SK-N-MC (cell line): ENCODE measurements around the gene C1orf122.

ENCODE experiments used
- DNase-seq: peaks from one replicate; pipeline ENCODE4 v3.0.0-alpha.2; 2011; ENCODE audit warnings: low read depth, low spot score
- H3K27ac ChIP-seq: fragments of 200-600 bp; sonication (generic); 2 replicates; pipeline ENCODE4 v1.5.1; 2016; ENCODE audit warnings: mixed run types
- H3K36me3 ChIP-seq: fragments of 200-600 bp; sonication (generic); 2 replicates; pipeline ENCODE4 v1.6.1; 2017; ENCODE audit warnings: antibody characterized with exemption, low read length, mixed read lengths; ENCODE audit not compliant: insufficient read depth
- H3K4me3 ChIP-seq: fragments of 200-600 bp; sonication (generic); 2 replicates; pipeline ENCODE4 v1.5.1; 2016
- H3K9ac ChIP-seq: fragments of 200-600 bp; sonication (generic); 2 replicates; pipeline ENCODE4 v1.8.0; 2017; ENCODE audit warnings: mixed run types, mixed read lengths; ENCODE audit not compliant: insufficient read length
- H3K9me3 ChIP-seq: fragments of 200-600 bp; sonication (generic); 2 replicates; pipeline ENCODE4 v1.6.1; 2017; ENCODE audit warnings: low read depth, mild to moderate bottlenecking, antibody characterized with exemption, low read length, moderate library complexity, mixed read lengths
- EZH2 ChIP-seq: fragments of 200-600 bp; sonication (generic); IDR thresholded peaks from one replicate; pipeline ENCODE4 v1.6.1; 2017; ENCODE audit warnings: antibody characterized with exemption
- FOXP2 ChIP-seq: optimal IDR thresholded peaks from 2 replicates; pipeline ENCODE3; 2011; ENCODE audit warnings: mild to moderate bottlenecking, moderate library complexity; ENCODE audit not compliant: insufficient read depth; ENCODE audit errors: extremely low read length, control extremely low read depth
- POLR2AphosphoS5 ChIP-seq: IDR thresholded peaks from 2 replicates; pipeline ENCODE4 v1.6.1; 2012; ENCODE audit warnings: mild to moderate bottlenecking, low read depth, low read length, borderline replicate concordance

The C1orf122 gene

DNA sequence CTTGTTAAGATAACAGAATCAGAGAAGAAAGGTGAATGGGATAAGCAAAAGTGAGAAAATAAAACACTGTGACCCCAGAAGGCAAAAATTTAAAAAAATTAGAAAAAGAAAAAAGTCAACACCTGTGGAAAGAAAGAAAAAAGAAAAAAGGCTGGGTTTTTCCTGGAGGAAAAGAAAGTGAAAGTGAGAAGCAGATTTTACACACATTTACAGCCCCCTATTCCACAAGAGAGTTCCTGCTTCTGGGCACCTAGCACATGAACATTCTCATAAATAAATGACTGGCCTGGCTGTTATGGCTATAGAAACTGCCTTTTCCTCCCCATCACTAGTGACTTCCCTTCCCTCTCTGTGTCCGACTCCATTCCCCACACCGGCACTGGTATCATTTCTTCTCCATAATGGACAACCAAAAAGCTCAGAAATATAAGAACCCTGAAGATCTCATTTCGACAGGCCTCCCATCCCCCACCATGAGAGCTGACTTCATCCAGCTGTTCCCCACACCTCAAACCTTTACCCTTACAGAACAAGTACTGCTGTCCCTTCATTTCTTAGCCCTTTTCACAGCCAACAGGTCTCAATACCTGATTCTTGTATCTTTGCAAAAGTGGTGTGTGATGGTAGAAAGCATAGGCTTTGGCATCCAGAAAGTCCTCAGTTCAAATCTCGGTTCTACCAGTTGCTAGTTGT lies 39.2 kb downstream of the C1orf122 start:
- H3K9ac ChIP-seq = no peak overlapping the region
- TF ChIP-seq POLR2AphosphoS5 = no peak
- TF ChIP-seq FOXP2 = no peak
- no peak for TF ChIP-seq EZH2
- H3K4me3 ChIP-seq = no peak overlapping the region

DNA sequence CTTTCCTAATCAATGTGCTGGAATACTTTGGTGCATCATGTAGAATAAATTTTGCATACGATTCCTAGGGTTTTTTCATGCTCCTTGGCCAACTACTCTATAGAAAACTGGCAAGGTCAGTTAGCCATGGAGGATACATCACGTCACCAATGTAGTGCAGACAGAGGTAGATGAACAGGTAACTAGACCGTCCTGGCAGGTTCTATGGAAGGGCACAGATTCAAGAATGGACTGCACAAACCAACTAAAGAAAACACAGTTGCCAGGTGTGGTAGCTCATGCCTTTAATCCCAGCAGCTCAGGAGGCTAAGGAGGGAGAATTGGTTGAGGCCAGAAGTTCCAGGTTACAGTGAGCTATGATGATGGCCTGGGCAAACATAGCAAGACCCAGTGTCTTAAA lies 41.9 kb downstream of the C1orf122 start:
- H3K9ac ChIP-seq = no peak overlapping the region
- peaks cover 4% of the 10 kb centered on the region for H3K36me3 ChIP-seq
- no peaks in the 10 kb centered on the region for H3K9me3 ChIP-seq
- DNase-seq = no peak
- no peak overlapping the region for H3K27ac ChIP-seq
- no peak overlapping the region for H3K4me3 ChIP-seq
- TF ChIP-seq POLR2AphosphoS5 (no peak), EZH2 (no peak), FOXP2 (no peak)

More for the DNA sequence above, 39.2 kb downstream of the C1orf122 start:
- Histone ChIP-seq H3K36me3 (peaks cover 4% of the 10 kb centered on the region; the same call in 1 of the 2 replicates), H3K9me3 (no peaks in the 10 kb centered on the region), H3K27ac (no peak overlapping the region)
- DNase-seq = no peak

GRCh38 chr1:37850352-37850955 lies 42.9 kb downstream of the C1orf122 start:
- no peak overlapping the region for H3K27ac ChIP-seq
- peaks cover 11% of the 10 kb centered on the region for H3K36me3 ChIP-seq
- DNase-seq = no peak
- no peak for TF ChIP-seq POLR2AphosphoS5
- no peaks in the 10 kb centered on the region for H3K9me3 ChIP-seq
- no peak overlapping the region for H3K4me3 ChIP-seq
- no peak overlapping the region for H3K9ac ChIP-seq

DNA sequence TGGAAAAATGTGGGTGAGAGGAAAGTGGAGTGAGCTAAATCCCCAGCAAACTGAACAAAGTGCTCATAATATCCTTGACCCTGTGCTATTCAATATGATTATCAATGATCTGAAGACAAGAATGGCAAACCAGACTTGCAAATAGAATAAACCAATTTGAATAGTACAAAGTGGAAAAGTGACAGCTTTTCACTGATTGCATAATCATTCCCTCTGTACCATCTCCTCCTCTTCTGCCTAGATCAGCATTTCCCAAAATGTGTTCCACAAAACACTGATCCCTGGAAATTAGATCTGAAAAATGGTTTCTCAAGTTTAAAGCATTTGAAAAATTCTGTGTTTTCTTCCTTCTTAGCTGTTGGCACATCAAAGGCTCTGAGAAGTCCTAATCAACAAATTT lies 43.7 kb downstream of the C1orf122 start:
- H3K9me3 ChIP-seq = no peaks in the 10 kb centered on the region
- no peak overlapping the region for H3K9ac ChIP-seq
- H3K27ac ChIP-seq = no peak overlapping the region
- peaks cover 11% of the 10 kb centered on the region for H3K36me3 ChIP-seq
- DNase-seq = no peak
- TF ChIP-seq POLR2AphosphoS5 (no peak), EZH2 (no peak), FOXP2 (no peak)
- no peak overlapping the region for H3K4me3 ChIP-seq

DNA sequence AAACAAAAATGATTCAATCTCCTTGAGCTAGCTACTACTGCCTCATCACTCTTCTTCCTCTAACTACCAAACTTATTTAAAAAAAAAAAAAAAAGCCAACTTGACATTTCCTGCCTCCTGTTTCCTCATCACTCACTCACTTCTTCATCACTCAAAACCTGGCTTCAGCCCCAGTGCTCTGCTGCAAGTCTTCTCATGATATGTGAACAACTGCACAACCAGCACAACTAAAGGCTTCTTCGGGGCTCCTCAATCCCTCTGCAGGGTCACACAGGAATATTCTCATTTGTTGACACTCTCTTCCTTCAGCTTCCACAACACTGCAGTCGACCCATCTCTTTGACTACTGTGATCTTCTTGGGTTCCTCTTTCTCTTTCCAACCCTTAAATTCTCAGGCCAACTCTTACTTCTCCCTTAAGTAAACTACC lies 44.2 kb downstream of the C1orf122 start:
- Histone ChIP-seq H3K36me3 (peaks cover 13% of the 10 kb centered on the region; the same call in 1 of the 2 replicates), H3K9ac (no peak overlapping the region), H3K27ac (no peak overlapping the region), H3K9me3 (no peaks in the 10 kb centered on the region), H3K4me3 (no peak overlapping the region)
- DNase-seq = no peak
- TF ChIP-seq EZH2 = no peak
- no peak for TF ChIP-seq POLR2AphosphoS5
- no peak for TF ChIP-seq FOXP2

DNA sequence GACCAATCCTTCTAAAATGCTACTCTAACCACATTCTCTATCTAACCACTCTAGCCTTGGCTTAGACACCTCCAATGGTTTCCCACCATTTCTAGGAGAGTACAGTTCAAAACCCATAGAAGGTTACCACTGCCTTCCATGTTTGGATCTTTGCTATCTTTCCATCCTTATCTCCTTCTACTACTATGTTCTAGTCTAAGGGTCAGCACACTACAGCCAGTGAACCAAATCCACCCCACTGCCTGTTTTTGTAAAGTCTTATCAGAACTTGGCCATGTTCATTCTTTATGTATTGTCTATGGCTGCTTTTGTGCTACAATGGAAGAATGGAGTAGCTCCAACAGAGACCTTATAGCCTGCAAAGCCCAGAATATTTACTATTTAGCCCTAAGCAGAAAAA lies 45.6 kb downstream of the C1orf122 start:
- TF ChIP-seq FOXP2 (no peak), EZH2 (no peak), POLR2AphosphoS5 (no peak)
- H3K9me3 ChIP-seq = no peaks in the 10 kb centered on the region
- DNase-seq = no peak
- no peak overlapping the region for H3K27ac ChIP-seq
- H3K9ac ChIP-seq = no peak overlapping the region
- H3K36me3 ChIP-seq = peaks cover 16% of the 10 kb centered on the region
- H3K4me3 ChIP-seq = no peak overlapping the region

- H3K9ac ChIP-seq = no peak overlapping the region
- no peak overlapping the region for H3K4me3 ChIP-seq
- no peak for DNase-seq
- no peaks in the 10 kb centered on the region for H3K9me3 ChIP-seq
- TF ChIP-seq EZH2 = no peak
- TF ChIP-seq FOXP2 = no peak
- no peak for TF ChIP-seq POLR2AphosphoS5
- no peak overlapping the region for H3K27ac ChIP-seq
- H3K36me3 ChIP-seq = peaks cover 16% of the 10 kb centered on the region
Observed at GRCh38 chr1:37854406-37854805, 46.8 kb downstream of the C1orf122 start.
